Measurements from ENCODE around the gene C13orf42.

Gene C13orf42

DNA sequence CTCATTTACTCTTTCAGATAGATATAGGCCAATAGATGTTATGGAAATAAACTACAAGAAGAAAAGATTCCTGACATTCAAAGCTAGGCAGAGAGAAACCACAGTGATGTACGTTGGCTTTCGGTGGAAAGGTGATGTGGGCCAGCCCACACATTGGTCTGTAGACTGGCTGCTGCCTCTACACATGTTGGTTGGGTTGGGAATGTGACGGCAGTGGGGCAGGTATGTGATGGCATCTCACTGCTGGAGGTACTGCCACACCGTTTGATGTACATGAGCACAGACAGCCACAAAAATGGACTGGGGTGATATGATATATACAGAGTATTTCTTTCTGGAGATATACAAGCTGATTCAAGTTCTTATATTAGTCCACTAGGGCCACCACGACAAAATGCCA, 69.4 kb downstream of the C13orf42 start:
- in situ Hi-C loops (cut with HindIII; ENCODE audit: low sequenced_read_pairs) = no loop called here
- no peak overlapping the region for H3K4me3 ChIP-seq (ENCODE audit: low read depth, low read length)
- TF ChIP-seq, protein P1, sequence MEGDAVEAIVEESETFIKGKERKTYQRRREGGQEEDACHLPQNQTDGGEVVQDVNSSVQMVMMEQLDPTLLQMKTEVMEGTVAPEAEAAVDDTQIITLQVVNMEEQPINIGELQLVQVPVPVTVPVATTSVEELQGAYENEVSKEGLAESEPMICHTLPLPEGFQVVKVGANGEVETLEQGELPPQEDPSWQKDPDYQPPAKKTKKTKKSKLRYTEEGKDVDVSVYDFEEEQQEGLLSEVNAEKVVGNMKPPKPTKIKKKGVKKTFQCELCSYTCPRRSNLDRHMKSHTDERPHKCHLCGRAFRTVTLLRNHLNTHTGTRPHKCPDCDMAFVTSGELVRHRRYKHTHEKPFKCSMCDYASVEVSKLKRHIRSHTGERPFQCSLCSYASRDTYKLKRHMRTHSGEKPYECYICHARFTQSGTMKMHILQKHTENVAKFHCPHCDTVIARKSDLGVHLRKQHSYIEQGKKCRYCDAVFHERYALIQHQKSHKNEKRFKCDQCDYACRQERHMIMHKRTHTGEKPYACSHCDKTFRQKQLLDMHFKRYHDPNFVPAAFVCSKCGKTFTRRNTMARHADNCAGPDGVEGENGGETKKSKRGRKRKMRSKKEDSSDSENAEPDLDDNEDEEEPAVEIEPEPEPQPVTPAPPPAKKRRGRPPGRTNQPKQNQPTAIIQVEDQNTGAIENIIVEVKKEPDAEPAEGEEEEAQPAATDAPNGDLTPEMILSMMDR (IDR thresholded peaks at IDR 0.05; ENCODE audit: low read depth, low read length, missing control alignments) = no peak
- DNase-seq (ENCODE audit: low read depth) = no peak

DNA sequence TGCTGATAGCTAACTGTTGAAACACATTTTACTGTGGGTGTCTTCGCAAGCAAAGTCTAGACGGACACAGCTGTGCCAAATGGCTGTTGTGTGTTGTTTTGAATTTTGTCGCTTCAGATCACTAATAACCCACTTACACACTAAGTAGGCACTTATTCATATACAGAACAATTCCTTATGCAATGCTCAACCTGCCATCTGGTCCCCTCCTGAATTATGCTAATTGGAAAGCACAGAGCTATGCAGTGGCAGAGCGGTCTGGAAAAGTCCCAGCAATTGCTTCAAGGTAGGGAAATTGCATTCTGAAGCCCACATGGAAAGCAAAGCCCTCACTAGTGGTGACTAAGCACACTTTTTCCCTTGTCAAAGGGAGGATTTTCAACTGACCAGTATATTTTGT, 69.9 kb downstream of the C13orf42 start:
- in situ Hi-C loops (cut with HindIII; ENCODE audit: low sequenced_read_pairs) = no loop called here
- TF ChIP-seq, protein P1 (IDR thresholded peaks at IDR 0.05; ENCODE audit: low read depth, low read length, missing control alignments) = no peak
- DNase-seq (ENCODE audit: low read depth) = no peak
- no peak overlapping the region for H3K4me3 ChIP-seq (ENCODE audit: low read depth, low read length)

DNA sequence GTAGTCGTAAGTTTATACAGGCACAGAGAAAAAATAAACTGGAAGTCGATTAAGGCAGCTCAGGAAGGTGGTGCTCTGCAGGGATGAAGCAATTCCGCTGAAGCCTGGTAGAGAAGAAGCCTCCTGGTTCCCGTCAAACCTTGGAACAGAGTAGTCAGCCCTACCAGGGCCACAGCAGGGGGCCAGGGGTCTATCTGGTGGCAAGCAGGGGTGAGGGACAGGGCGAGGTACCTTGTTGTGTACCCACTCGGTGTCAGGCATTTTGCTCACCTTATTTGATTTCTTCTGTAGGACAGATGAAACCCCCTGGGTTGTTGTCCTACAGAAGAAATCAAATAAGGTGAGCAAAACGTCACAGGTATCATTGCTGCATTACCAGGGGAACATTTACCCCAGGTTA, 70.6 kb downstream of the C13orf42 start:
- TF ChIP-seq, protein P1 (IDR thresholded peaks at IDR 0.05; ENCODE audit: low read depth, low read length, missing control alignments) = no peak
- in situ Hi-C loops (cut with HindIII; ENCODE audit: low sequenced_read_pairs) = no loop called here
- H3K4me3 ChIP-seq (ENCODE audit: low read depth, low read length) = no peak overlapping the region
- DNase-seq (ENCODE audit: low read depth) = no peak

DNA sequence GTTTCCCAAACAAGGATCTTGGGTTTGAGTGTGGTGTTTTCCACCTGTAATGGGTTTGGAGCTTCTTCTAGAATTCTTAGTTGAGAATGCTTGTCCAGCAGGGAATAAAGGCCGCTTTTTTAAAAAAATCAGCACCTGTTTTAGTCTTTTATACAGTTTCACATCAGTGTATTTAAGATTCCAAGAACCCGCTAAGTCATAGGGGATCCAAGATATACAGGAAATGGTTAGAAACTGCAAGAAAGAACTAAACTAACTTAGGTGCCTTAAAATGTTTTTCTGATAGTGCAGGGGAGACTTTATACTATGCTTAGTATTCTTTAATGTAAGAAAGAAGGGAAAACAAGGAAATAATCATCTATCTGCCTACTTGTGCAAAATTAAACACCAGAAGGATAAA, 74.7 kb downstream of the C13orf42 start:
- TF ChIP-seq, protein P1 (IDR thresholded peaks at IDR 0.05; ENCODE audit: low read depth, low read length, missing control alignments) = no peak
- DNase-seq (ENCODE audit: low read depth) = no peak
- no peak overlapping the region for H3K4me3 ChIP-seq (ENCODE audit: low read depth, low read length)
- in situ Hi-C loops (cut with HindIII; ENCODE audit: low sequenced_read_pairs) = no loop called here

DNA sequence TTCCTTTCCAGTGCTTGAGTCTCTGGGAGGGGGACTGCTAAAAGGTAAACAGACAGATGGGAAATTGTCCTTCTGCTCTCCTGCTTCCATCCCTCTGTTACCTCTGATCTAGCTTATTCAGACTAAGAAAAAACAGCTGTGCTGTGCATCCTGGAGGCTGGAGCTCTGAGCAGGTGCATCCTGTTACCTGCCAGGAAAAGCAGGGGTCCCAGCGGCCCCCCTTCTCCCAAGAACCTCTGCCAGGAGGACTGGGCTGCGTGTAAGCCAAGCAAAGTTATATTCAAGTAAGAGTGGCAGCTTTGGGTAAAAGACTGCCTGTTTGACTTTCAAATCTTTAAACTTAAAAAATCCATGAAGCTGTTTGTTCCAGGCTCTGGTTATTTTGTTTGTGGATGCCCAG, 75.1 kb downstream of the C13orf42 start:
- in situ Hi-C loops (cut with HindIII; ENCODE audit: low sequenced_read_pairs) = no loop called here

DNA sequence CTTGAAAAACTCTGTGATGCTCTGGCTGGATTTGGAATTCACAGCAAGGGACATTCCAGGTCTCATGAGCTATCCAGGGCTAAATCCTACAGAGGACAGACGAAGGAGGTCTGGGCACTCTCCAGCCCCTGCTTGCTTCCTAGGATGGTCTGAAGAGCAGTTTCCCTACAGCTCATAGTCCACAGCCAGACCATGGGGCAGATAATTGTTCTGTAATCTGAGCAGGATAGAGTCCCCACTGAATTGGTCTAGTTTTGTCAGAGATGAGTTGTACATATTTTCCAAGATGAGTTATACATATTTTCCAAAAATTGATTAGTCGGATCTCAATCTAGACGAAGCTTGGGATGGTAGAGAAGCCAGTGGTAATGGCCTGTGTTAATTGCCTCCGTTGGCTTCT, 75.6 kb downstream of the C13orf42 start:
- TF ChIP-seq, protein P1 (IDR thresholded peaks at IDR 0.05; ENCODE audit: low read depth, low read length, missing control alignments) = no peak
- DNase-seq (ENCODE audit: low read depth) = no peak
- H3K4me3 ChIP-seq (ENCODE audit: low read depth, low read length) = no peak overlapping the region
- in situ Hi-C loops (cut with HindIII; ENCODE audit: low sequenced_read_pairs) = no loop called here

More for the DNA sequence above, 75.1 kb downstream of the C13orf42 start:
- H3K4me3 ChIP-seq (ENCODE audit: low read depth, low read length) = no peak overlapping the region
- DNase-seq (ENCODE audit: low read depth) = no peak
- TF ChIP-seq, protein P1 (IDR thresholded peaks at IDR 0.05; ENCODE audit: low read depth, low read length, missing control alignments) = no peak

DNA sequence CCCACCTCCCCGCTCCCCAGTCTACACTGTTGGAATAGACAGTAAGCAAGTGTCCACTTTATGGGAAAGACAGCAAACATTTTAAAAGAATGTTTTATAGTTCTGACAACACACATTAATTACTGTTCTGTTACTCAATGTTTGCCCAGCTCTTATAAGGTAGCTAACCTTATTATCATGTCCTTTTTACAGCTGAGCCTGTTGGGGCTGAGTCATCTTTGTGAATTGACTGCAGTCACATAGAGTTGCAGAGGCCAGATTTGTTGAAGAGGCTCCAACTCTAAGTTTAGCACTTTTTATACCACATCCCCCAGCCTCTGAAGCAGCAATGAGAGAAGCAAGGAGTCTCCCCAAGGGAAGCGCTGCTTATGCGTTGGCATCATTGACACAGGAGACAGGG, 76.2 kb downstream of the C13orf42 start:
- in situ Hi-C loops (cut with HindIII; ENCODE audit: low sequenced_read_pairs) = no loop called here
- TF ChIP-seq, protein P1 (IDR thresholded peaks at IDR 0.05; ENCODE audit: low read depth, low read length, missing control alignments) = no peak
- DNase-seq (ENCODE audit: low read depth) = no peak
- no peak overlapping the region for H3K4me3 ChIP-seq (ENCODE audit: low read depth, low read length)
